Panc1 (cell line): Measurements from ENCODE around the gene C3orf70. TPM values are rescaled to one million over a fixed set of nuclear protein-coding genes. Genes with fewer than 3 reads are reported as not detected.

ENCODE experiments used
- ATAC-seq: fragments of 200-7000 bp; cut with Tn5 transposase; 2 replicates; pipeline ENCODE4 v1.9.1; 2020; ENCODE audit warnings: mild to moderate bottlenecking, moderate library complexity
- BruUV-seq: library from RNA; stranded (reverse); fragments of 400-500 nt; replicated peaks from 2 replicates; lab custom pipeline; 2021; lab: Mats Ljungman, UMichigan
- CTCF ChIA-PET: fragments of 300-600 bp; sonication (Branson Sonifier 250); formaldehyde crosslinking; loops from one replicate; lab custom pipeline; 2022; ENCODE audit warnings: antibody characterized with exemption; lab: Charles Lee
- POLR2A ChIA-PET: fragments of 300-600 bp; sonication (Branson Sonifier 250); formaldehyde crosslinking; loops from one replicate; lab custom pipeline; 2022; ENCODE audit warnings: antibody characterized with exemption; lab: Charles Lee
- DNase-seq: peaks from one replicate; pipeline ENCODE4 v3.0.0-alpha.2; 2010; ENCODE audit warnings: low read depth, low spot score
- H3K27ac ChIP-seq: 2 replicates; pipeline ENCODE4 v1.5.1; 2011; ENCODE audit warnings: mild to moderate bottlenecking, low read length, inconsistent platforms
- H3K27me3 ChIP-seq: fragments of 200-500 bp; sonication (Bioruptor generic); 2 replicates; pipeline ENCODE4 v1.6.0; 2014; ENCODE audit warnings: low read length, inconsistent platforms; ENCODE audit not compliant: control insufficient read depth, insufficient read depth
- H3K36me3 ChIP-seq: fragments of 200-500 bp; sonication (Bioruptor generic); 2 replicates; pipeline ENCODE4 v1.5.1; 2014; ENCODE audit warnings: inconsistent platforms, mild to moderate bottlenecking, low read length, moderate library complexity; ENCODE audit not compliant: control insufficient read depth, insufficient read depth
- H3K4me1 ChIP-seq: 2 replicates; pipeline ENCODE4 v1.5.1; 2011; ENCODE audit warnings: inconsistent platforms, mild to moderate bottlenecking, low read length, moderate library complexity; ENCODE audit not compliant: control insufficient read depth, insufficient read depth
- H3K4me3 ChIP-seq, 2 experiments: 2 replicates each; pipeline ENCODE4 v1.5.1; 2011 to 2012; ENCODE audit warnings: low read depth in 2 of 2, low read length in 2 of 2, mild to moderate bottlenecking in 2 of 2, inconsistent platforms in 1 of 2, moderate library complexity in 1 of 2
- H3K9me3 ChIP-seq: fragments of 200-500 bp; sonication (Bioruptor generic); 2 replicates; pipeline ENCODE4 v1.5.1; 2014; ENCODE audit warnings: low read depth, mild to moderate bottlenecking, inconsistent platforms, low read length, moderate library complexity; ENCODE audit not compliant: control insufficient read depth, insufficient read depth
- POLR2AphosphoS5 ChIP-seq: IDR thresholded peaks from 2 replicates; pipeline ENCODE4 v1.6.1; 2012; ENCODE audit warnings: mild to moderate bottlenecking, low read depth, low read length, moderate library complexity
- SIN3A ChIP-seq: IDR thresholded peaks from 2 replicates; pipeline ENCODE4 v1.6.1; 2012; ENCODE audit warnings: low read depth, mild to moderate bottlenecking, low read length, moderate library complexity, borderline replicate concordance; ENCODE audit not compliant: insufficient read depth
- TCF7L2 ChIP-seq: IDR thresholded peaks from 2 replicates; pipeline ENCODE4 v1.6.1; 2011; ENCODE audit warnings: mild to moderate bottlenecking, low read depth, low read length, inconsistent platforms
- in situ Hi-C: cut with HindIII; loops from 2 replicates; pipeline ENCODE4 v1.10.0; 2016; ENCODE audit warnings: low sequenced_read_pairs, low pct_unique_long_range_greater_than_20kb
- intact Hi-C: fragments of 100-400 bp; cut with micrococcal nuclease; formaldehyde crosslinking; loops from one replicate; pipeline ENCODE4 v1.10.0; 2022; ENCODE audit not compliant: unreplicated experiment
- total RNA-seq: library from RNA; stranded (reverse); gene quantifications from one replicate; pipeline ENCODE4 v1.2.1, GENCODE V29; 2021; ENCODE audit not compliant: unreplicated experiment
- TF ChIP-seq, protein P1 (sequence below), 2 experiments: IDR thresholded peaks; 2 replicates each; pipeline ENCODE4 v1.6.1; 2011 to 2012; ENCODE audit warnings: low read depth in 2 of 2, control low read depth in 1 of 2, low read length in 1 of 2, mild to moderate bottlenecking in 1 of 2, moderate library complexity in 1 of 2; ENCODE audit not compliant: insufficient read depth in 1 of 2
- TF ChIP-seq, protein P2 (sequence below): fragments of 450-650 bp; IDR thresholded peaks from 2 replicates; pipeline ENCODE4 v1.5.1; 2017; ENCODE audit warnings: mild to moderate bottlenecking

The C3orf70 gene
- total RNA-seq, 1 experiment from 2014 or later: 0.10 TPM

DNA sequence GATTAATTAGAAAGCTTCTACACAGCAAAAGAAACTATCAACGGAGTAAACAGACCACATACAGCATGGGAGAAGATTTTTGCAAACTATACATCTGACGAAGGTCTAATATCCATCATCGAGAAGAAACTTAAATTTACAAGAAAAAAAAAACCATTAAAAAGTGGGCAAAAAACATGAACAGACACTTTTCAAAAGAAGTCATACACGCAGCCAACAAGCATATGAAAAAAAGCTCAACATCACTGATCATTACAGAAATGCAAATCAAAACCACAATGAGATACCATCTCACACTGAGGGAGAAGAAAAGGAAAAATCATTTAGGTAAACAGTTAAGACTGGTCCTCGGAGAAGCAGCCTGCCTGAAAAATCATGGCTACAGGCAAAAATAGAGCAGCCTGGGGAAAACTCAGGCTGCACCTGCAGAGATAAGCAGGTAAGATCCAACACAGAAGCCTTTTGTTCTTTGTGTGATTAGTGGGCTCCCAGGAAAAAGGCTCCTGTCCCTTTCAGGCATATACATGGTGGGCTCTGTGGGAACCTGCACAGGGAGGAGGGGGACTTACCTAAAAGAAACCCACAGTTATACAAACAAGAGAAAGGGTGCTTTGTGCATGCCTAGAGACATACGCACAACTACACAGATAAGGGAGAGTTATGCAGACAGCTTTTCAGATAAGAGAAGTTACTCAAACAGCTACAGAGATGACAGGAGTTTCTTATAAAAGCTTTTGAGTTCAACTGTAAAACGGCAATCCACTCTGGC, 49.3 kb downstream of the C3orf70 start:
- BruUV-seq: no TSS peak
- Histone ChIP-seq H3K4me1 (no peaks in the 10 kb centered on the region), H3K27ac (no peak overlapping the region), H3K9me3 (no peaks in the 10 kb centered on the region), H3K27me3 (no peaks in the 10 kb centered on the region; the same call in none of the 2 replicates), H3K4me3 (no peak overlapping the region), H3K36me3 (no peaks in the 10 kb centered on the region)
- in situ Hi-C loops: no loop called here
- DNase-seq (no peak), ATAC-seq (no peak)
- TF ChIP-seq POLR2AphosphoS5 (no peak), SIN3A (no peak), TCF7L2 (no peak)
- TF ChIP-seq, protein P1, sequence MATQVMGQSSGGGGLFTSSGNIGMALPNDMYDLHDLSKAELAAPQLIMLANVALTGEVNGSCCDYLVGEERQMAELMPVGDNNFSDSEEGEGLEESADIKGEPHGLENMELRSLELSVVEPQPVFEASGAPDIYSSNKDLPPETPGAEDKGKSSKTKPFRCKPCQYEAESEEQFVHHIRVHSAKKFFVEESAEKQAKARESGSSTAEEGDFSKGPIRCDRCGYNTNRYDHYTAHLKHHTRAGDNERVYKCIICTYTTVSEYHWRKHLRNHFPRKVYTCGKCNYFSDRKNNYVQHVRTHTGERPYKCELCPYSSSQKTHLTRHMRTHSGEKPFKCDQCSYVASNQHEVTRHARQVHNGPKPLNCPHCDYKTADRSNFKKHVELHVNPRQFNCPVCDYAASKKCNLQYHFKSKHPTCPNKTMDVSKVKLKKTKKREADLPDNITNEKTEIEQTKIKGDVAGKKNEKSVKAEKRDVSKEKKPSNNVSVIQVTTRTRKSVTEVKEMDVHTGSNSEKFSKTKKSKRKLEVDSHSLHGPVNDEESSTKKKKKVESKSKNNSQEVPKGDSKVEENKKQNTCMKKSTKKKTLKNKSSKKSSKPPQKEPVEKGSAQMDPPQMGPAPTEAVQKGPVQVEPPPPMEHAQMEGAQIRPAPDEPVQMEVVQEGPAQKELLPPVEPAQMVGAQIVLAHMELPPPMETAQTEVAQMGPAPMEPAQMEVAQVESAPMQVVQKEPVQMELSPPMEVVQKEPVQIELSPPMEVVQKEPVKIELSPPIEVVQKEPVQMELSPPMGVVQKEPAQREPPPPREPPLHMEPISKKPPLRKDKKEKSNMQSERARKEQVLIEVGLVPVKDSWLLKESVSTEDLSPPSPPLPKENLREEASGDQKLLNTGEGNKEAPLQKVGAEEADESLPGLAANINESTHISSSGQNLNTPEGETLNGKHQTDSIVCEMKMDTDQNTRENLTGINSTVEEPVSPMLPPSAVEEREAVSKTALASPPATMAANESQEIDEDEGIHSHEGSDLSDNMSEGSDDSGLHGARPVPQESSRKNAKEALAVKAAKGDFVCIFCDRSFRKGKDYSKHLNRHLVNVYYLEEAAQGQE (IDR thresholded peaks at IDR 0.05; ENCODE audit: insufficient read depth in 1 of 2, low read depth in 2 of 2, low read length in 1 of 2): no peak
- TF ChIP-seq, protein P2, sequence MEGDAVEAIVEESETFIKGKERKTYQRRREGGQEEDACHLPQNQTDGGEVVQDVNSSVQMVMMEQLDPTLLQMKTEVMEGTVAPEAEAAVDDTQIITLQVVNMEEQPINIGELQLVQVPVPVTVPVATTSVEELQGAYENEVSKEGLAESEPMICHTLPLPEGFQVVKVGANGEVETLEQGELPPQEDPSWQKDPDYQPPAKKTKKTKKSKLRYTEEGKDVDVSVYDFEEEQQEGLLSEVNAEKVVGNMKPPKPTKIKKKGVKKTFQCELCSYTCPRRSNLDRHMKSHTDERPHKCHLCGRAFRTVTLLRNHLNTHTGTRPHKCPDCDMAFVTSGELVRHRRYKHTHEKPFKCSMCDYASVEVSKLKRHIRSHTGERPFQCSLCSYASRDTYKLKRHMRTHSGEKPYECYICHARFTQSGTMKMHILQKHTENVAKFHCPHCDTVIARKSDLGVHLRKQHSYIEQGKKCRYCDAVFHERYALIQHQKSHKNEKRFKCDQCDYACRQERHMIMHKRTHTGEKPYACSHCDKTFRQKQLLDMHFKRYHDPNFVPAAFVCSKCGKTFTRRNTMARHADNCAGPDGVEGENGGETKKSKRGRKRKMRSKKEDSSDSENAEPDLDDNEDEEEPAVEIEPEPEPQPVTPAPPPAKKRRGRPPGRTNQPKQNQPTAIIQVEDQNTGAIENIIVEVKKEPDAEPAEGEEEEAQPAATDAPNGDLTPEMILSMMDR: no peak
- POLR2A ChIA-PET: no interaction called here
- CTCF ChIA-PET: no interaction called here
- intact Hi-C loops: no loop called here

DNA sequence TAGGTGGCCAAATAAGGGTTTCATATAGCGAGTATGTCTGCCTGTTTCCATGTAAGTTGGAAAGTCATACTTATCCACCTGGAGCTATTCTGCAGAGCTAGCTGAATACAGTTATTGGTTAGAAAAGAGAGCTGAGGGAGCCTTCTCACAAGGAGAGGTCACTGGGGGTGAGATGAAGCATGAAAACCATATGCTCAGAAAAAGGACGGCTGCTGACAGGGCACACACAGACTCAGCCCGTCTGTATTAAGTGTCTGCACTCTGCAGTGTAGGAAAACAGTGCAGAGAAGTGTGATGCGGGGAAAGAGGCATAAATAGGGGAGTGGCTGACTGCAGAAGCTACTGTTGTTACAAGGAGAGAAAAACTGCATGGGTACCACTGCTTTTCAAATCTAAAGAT, 58.2 kb downstream of the C3orf70 start:
- no peak overlapping the region for H3K4me3 ChIP-seq
- peaks cover 5% of the 10 kb centered on the region; the same call in 1 of the 2 replicates for H3K27me3 ChIP-seq
- CTCF ChIA-PET: no interaction called here
- in situ Hi-C loops (no loop called here), intact Hi-C loops (no loop called here)
- no peaks in the 10 kb centered on the region for H3K4me1 ChIP-seq
- no peaks in the 10 kb centered on the region for H3K9me3 ChIP-seq
- no peak overlapping the region for H3K27ac ChIP-seq
- POLR2A ChIA-PET: no interaction called here
- no peaks in the 10 kb centered on the region for H3K36me3 ChIP-seq
- DNase-seq: no peak
- ATAC-seq: no peak
- BruUV-seq: no TSS peak
- no peak for TF ChIP-seq SIN3A
- TF ChIP-seq, protein P2: no peak
- TF ChIP-seq, protein P1 (IDR thresholded peaks at IDR 0.05; ENCODE audit: insufficient read depth in 1 of 2, low read depth in 2 of 2, low read length in 1 of 2): no peak
- no peak for TF ChIP-seq TCF7L2
- no peak for TF ChIP-seq POLR2AphosphoS5
